Left hindlimb (tissue), 1 donor: ENCODE results near the gene AKAP13.

ENCODE experiments used
- DNase-seq: peaks from one replicate; pipeline ENCODE4 v3.0.0-alpha.2; 2018

Gene AKAP13

GRCh38 chr15:85761635-85762034 is 381.2 kb downstream of the AKAP13 start:
- no peak for DNase-seq

GRCh38 chr15:85762039-85762755 is 381.8 kb downstream of the AKAP13 start:
- no peak for DNase-seq

GRCh38 chr15:85762756-85763127 is 382.3 kb downstream of the AKAP13 start:
- DNase-seq, result no peak

GRCh38 chr15:85763157-85763556 is 382.8 kb downstream of the AKAP13 start:
- no peak for DNase-seq

GRCh38 chr15:85763673-85764633 is 383.6 kb downstream of the AKAP13 start:
- DNase-seq, result no peak

- no peak for DNase-seq
Measured at GRCh38 chr15:85764649-85765277, 384.4 kb downstream of the AKAP13 start.

GRCh38 chr15:85766001-85766831 is 385.8 kb downstream of the AKAP13 start:
- no peak for DNase-seq

GRCh38 chr15:85767785-85768529 is 387.6 kb downstream of the AKAP13 start:
- DNase-seq, result no peak

- no peak for DNase-seq
Measured at GRCh38 chr15:85768595-85769168, 388.3 kb downstream of the AKAP13 start.

- DNase-seq, result no peak
Measured at GRCh38 chr15:85769182-85769900, 388.9 kb downstream of the AKAP13 start.

- DNase-seq, result no peak
Measured at GRCh38 chr15:85770096-85771041, 390.0 kb downstream of the AKAP13 start.

GRCh38 chr15:85771271-85771670 is 390.9 kb downstream of the AKAP13 start:
- DNase-seq, result no peak

GRCh38 chr15:85771781-85772445 is 391.5 kb downstream of the AKAP13 start:
- no peak for DNase-seq

GRCh38 chr15:85772668-85773067 is 392.3 kb downstream of the AKAP13 start:
- DNase-seq, result no peak

GRCh38 chr15:85773249-85773648 is 392.8 kb downstream of the AKAP13 start:
- DNase-seq, result no peak

- no peak for DNase-seq
Measured at GRCh38 chr15:85773970-85774369, 393.6 kb downstream of the AKAP13 start.

GRCh38 chr15:85777250-85778106 is 397.1 kb downstream of the AKAP13 start:
- DNase-seq, result peak; percentile 26
